Sigmoid colon (tissue), 7 donors: ENCODE results near the gene MSRB2. TPM values are rescaled to one million over a fixed set of nuclear protein-coding genes. Genes with fewer than 3 reads are reported as not detected.

Experiments
- DNase-seq: peaks from one replicate; pipeline ENCODE4 v3.0.0-alpha.2; 2019
- H3K27ac ChIP-seq, 4 donors: fragments of 200-600 bp; sonication (generic); one replicate each; pipeline ENCODE4 v1.5.1; 2016 to 2019; ENCODE audit warnings: mild to moderate bottlenecking in 1 of 4
- H3K27me3 ChIP-seq, 3 donors: fragments of 200-600 bp; sonication (generic); one replicate each; pipeline ENCODE4 v1.5.1; 2019; ENCODE audit warnings: mild to moderate bottlenecking in 1 of 3
- H3K36me3 ChIP-seq, 4 donors: fragments of 200-600 bp; sonication (generic); one replicate each; pipeline ENCODE4 v1.5.1; 2016 to 2019
- H3K4me1 ChIP-seq, 4 donors: fragments of 200-600 bp; sonication (generic); one replicate each; pipeline ENCODE4 v1.5.1; 2017 to 2019
- H3K4me3 ChIP-seq, 4 donors: fragments of 200-600 bp; sonication (generic); one replicate each; pipeline ENCODE4 v1.5.1; 2017 to 2019; ENCODE audit warnings: mild to moderate bottlenecking in 2 of 4, moderate library complexity in 1 of 4
- H3K9me3 ChIP-seq, 4 donors: fragments of 200-600 bp in 3 of 4; sonication (generic) in 3 of 4; one replicate each; pipeline versions ENCODE4 v1.5.1 to v1.6.1; 2013 to 2019
- EP300 ChIP-seq, 4 donors: sonication (generic); formaldehyde crosslinking; IDR thresholded peaks; one replicate each; pipeline ENCODE4 v1.6.1; 2017; ENCODE audit warnings: antibody characterized with exemption in 4 of 4
- POLR2A ChIP-seq, 2 donors: fragments of 450-650 bp; IDR thresholded peaks; one replicate each; pipeline ENCODE4 v1.6.1; 2016; ENCODE audit warnings: antibody characterized with exemption in 2 of 2, mild to moderate bottlenecking in 2 of 2, moderate library complexity in 2 of 2
- POLR2AphosphoS5 ChIP-seq, 4 donors: sonication (generic); formaldehyde crosslinking; IDR thresholded peaks; one replicate each; pipeline ENCODE4 v1.6.1; 2017; ENCODE audit warnings: antibody characterized with exemption in 4 of 4
- WGBS, 2 donors: extraction: QIAGEN DNeasy Blood & Tissue Kit; methylation state at CpG; one replicate each; pipeline ENCODE4 v1.1.7; 2013; 5-methylcytosine and 5-hydroxymethylcytosine counted together
- intact Hi-C: fragments of 100-400 bp; cut with DNase I; formaldehyde crosslinking; loops from one replicate; pipeline ENCODE4 v1.15.1; 2023
- polyA plus RNA-seq, 3 donors: library from polyadenylated mRNA; stranded (reverse); fragments of 200-250 nt; gene quantifications; one replicate each; pipeline ENCODE4 v1.2.3, GENCODE V29; 2013
- small RNA-seq, 3 donors: library from RNA; depleted of rRNA; stranded (forward); fragments of <200 nt; gene quantifications; one replicate each; pipeline ENCODE3, GENCODE V24; 2016
- total RNA-seq, 4 donors: library from RNA; depleted of rRNA; stranded (reverse); fragments of >200 nt; gene quantifications; one replicate each; pipeline ENCODE4 v1.1.0, GENCODE V29; 2016
- TF ChIP-seq, protein P1 (sequence below), 4 experiments: fragments of 450-650 bp in 3 of 4; fragments of 200-600 bp in 1 of 4; IDR thresholded peaks; one replicate each; pipeline ENCODE4 v1.5.1; 2016 to 2019; ENCODE audit warnings: antibody characterized with exemption in 4 of 4, mild to moderate bottlenecking in 3 of 4, moderate library complexity in 2 of 4
- donor health status: healthy with polysubstance abuse.
- donor health status: Bipolar disorder and iron deficiency.
- donor health status: healthy.

Gene MSRB2
- total and polyA plus RNA-seq, 7 donors = 16.6 to 56.3 (median 32.7) TPM

GRCh38 chr10:23171232-23171876 lies 76.0 kb downstream of the MSRB2 start:
- H3K27ac ChIP-seq = no peak overlapping the region
- peaks cover 0 to 19% (median 12%) of the 10 kb centered on the region in 4 donors for H3K4me1 ChIP-seq
- H3K4me3 ChIP-seq = no peak overlapping the region
- no peaks in the 10 kb centered on the region for H3K36me3 ChIP-seq
- no peaks in the 10 kb centered on the region for H3K9me3 ChIP-seq
- H3K27me3 ChIP-seq = peaks cover 23 to 79% (median 43%) of the 10 kb centered on the region in 3 donors
- DNase-seq = no peak
- intact Hi-C loops = no loop called here
- WGBS, 2 donors = 16 to 19% methylated on average over 26 of the region's 26 CpGs
- TF ChIP-seq POLR2A (IDR thresholded peaks at IDR 0.05) (no peak), POLR2AphosphoS5 (IDR thresholded peaks at IDR 0.05) (no peak), EP300 (IDR thresholded peaks at IDR 0.05) (no peak)
- TF ChIP-seq, protein P1, sequence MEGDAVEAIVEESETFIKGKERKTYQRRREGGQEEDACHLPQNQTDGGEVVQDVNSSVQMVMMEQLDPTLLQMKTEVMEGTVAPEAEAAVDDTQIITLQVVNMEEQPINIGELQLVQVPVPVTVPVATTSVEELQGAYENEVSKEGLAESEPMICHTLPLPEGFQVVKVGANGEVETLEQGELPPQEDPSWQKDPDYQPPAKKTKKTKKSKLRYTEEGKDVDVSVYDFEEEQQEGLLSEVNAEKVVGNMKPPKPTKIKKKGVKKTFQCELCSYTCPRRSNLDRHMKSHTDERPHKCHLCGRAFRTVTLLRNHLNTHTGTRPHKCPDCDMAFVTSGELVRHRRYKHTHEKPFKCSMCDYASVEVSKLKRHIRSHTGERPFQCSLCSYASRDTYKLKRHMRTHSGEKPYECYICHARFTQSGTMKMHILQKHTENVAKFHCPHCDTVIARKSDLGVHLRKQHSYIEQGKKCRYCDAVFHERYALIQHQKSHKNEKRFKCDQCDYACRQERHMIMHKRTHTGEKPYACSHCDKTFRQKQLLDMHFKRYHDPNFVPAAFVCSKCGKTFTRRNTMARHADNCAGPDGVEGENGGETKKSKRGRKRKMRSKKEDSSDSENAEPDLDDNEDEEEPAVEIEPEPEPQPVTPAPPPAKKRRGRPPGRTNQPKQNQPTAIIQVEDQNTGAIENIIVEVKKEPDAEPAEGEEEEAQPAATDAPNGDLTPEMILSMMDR (IDR thresholded peaks at IDR 0.05) = no peak

Small RNA genes lying within 50 kb of the gene (small RNA-seq; reads per million reads assigned to genes)
- gene RF00561 = 0 reads per million in 3 donors

Other genes starting within 250 kb of the MSRB2 start
- not detected for gene ARMC3, start 167.5 kb upstream of the MSRB2 start, total RNA-seq
- not detected for gene ARMC3, start 167.5 kb upstream of the MSRB2 start, polyA plus RNA-seq
- not detected for gene PTF1A, start 96.7 kb downstream of the MSRB2 start, total RNA-seq
- not detected for gene PTF1A, start 96.7 kb downstream of the MSRB2 start, polyA plus RNA-seq
- gene C10orf67, start 249.2 kb downstream of the MSRB2 start, total RNA-seq = not detected
- gene C10orf67, start 249.2 kb downstream of the MSRB2 start, polyA plus RNA-seq = under 1 TPM in 1 of 3 donors, not detected in 2; 0.04 TPM